Measurements from ENCODE around the gene FAM135A. TPM values are rescaled to one million over a fixed set of nuclear protein-coding genes. Genes with fewer than 3 reads are reported as not detected.
"Not testable (repeated sequence)": the region's sequence is repeated elsewhere in the genome, so short reads cannot be mapped to it uniquely, and the experiment has no call there.

FAM135A gene
- total and polyA plus RNA-seq, 2 experiments from 2014 or later: 35.2 to 68.7 TPM

- no peak for ATAC-seq
- Histone ChIP-seq H3K9me2 (ENCODE audit: insufficient read depth) (no peaks in the 10 kb centered on the region), H3K4me2 (no peak overlapping the region), H3F3A (replicated peaks; ENCODE audit: low read depth) (no peaks in the 10 kb centered on the region), H3K79me2 (replicated peaks; ENCODE audit: insufficient read depth) (no peaks in the 10 kb centered on the region), H3K27me3 (ENCODE audit: insufficient read depth) (no peaks in the 10 kb centered on the region), H3K36me3 (ENCODE audit: insufficient read depth) (no peaks in the 10 kb centered on the region), H3K27ac (ENCODE audit: low read depth) (no peak overlapping the region; the same call in 1 of the 2 replicates), H3K4me3 (no peak overlapping the region), H4K20me1 (replicated peaks; ENCODE audit: insufficient read depth) (no peaks in the 10 kb centered on the region), H3K4me1 (ENCODE audit: insufficient read depth) (no peaks in the 10 kb centered on the region), H2AFZ (no peak overlapping the region)
- no peak for DNase-seq (ENCODE audit: low spot score)
- TF ChIP-seq, protein P1, sequence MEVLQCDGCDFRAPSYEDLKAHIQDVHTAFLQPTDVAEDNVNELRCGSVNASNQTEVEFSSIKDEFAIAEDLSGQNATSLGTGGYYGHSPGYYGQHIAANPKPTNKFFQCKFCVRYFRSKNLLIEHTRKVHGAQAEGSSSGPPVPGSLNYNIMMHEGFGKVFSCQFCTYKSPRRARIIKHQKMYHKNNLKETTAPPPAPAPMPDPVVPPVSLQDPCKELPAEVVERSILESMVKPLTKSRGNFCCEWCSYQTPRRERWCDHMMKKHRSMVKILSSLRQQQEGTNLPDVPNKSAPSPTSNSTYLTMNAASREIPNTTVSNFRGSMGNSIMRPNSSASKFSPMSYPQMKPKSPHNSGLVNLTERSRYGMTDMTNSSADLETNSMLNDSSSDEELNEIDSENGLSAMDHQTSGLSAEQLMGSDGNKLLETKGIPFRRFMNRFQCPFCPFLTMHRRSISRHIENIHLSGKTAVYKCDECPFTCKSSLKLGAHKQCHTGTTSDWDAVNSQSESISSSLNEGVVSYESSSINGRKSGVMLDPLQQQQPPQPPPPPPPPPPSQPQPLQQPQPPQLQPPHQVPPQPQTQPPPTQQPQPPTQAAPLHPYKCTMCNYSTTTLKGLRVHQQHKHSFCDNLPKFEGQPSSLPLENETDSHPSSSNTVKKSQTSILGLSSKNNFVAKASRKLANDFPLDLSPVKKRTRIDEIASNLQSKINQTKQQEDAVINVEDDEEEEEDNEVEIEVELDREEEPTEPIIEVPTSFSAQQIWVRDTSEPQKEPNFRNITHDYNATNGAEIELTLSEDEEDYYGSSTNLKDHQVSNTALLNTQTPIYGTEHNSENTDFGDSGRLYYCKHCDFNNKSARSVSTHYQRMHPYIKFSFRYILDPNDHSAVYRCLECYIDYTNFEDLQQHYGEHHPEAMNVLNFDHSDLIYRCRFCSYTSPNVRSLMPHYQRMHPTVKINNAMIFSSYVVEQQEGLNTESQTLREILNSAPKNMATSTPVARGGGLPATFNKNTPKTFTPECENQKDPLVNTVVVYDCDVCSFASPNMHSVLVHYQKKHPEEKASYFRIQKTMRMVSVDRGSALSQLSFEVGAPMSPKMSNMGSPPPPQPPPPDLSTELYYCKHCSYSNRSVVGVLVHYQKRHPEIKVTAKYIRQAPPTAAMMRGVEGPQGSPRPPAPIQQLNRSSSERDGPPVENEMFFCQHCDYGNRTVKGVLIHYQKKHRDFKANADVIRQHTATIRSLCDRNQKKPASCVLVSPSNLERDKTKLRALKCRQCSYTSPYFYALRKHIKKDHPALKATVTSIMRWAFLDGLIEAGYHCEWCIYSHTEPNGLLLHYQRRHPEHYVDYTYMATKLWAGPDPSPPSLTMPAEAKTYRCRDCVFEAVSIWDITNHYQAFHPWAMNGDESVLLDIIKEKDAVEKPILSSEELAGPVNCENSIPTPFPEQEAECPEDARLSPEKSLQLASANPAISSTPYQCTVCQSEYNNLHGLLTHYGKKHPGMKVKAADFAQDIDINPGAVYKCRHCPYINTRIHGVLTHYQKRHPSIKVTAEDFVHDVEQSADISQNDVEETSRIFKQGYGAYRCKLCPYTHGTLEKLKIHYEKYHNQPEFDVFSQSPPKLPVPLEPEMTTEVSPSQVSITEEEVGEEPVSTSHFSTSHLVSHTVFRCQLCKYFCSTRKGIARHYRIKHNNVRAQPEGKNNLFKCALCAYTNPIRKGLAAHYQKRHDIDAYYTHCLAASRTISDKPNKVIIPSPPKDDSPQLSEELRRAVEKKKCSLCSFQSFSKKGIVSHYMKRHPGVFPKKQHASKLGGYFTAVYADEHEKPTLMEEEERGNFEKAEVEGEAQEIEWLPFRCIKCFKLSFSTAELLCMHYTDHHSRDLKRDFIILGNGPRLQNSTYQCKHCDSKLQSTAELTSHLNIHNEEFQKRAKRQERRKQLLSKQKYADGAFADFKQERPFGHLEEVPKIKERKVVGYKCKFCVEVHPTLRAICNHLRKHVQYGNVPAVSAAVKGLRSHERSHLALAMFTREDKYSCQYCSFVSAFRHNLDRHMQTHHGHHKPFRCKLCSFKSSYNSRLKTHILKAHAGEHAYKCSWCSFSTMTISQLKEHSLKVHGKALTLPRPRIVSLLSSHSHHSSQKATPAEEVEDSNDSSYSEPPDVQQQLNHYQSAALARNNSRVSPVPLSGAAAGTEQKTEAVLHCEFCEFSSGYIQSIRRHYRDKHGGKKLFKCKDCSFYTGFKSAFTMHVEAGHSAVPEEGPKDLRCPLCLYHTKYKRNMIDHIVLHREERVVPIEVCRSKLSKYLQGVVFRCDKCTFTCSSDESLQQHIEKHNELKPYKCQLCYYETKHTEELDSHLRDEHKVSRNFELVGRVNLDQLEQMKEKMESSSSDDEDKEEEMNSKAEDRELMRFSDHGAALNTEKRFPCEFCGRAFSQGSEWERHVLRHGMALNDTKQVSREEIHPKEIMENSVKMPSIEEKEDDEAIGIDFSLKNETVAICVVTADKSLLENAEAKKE (CRISPR knock-in tag; IDR thresholded peaks at IDR 0.05): no peak
- TF ChIP-seq JUNB (IDR thresholded peaks at IDR 0.05; ENCODE audit: unreplicated experiment) (no peak), POLR2AphosphoS5 (IDR thresholded peaks at IDR 0.05; ENCODE audit: low read depth) (no peak), EZH2phosphoT487 (IDR thresholded peaks at IDR 0.05; ENCODE audit: unreplicated experiment) (no peak)
- H3K36me3 Mint-ChIP-seq (ENCODE audit: low read depth): no peaks in the 10 kb centered on the region
- peaks cover 3% of the 10 kb centered on the region for H3K27me3 Mint-ChIP-seq (ENCODE audit: insufficient read depth, low read depth, poor library complexity)
- H3K27ac Mint-ChIP-seq: no peak overlapping the region
- no peaks in the 10 kb centered on the region for H3K9me3 Mint-ChIP-seq
- H3K4me1 Mint-ChIP-seq: no peaks in the 10 kb centered on the region
- H3K4me3 Mint-ChIP-seq: no peak overlapping the region
Observed at GRCh38 chr6:70557998-70558397, 144.7 kb downstream of the FAM135A start.

GRCh38 chr6:70562401-70562800 lies 149.1 kb downstream of the FAM135A start:
- H3K27ac Mint-ChIP-seq; H3K4me3 Mint-ChIP-seq; H3K36me3 ChIP-seq (ENCODE audit: insufficient read depth); H3K27ac ChIP-seq (ENCODE audit: low read depth); H3K27me3 ChIP-seq (ENCODE audit: insufficient read depth); H3K27me3 Mint-ChIP-seq (ENCODE audit: insufficient read depth, low read depth, poor library complexity); H4K20me1 ChIP-seq (replicated peaks; ENCODE audit: insufficient read depth); H3K9me2 ChIP-seq (ENCODE audit: insufficient read depth); ATAC-seq; H3F3A ChIP-seq (replicated peaks; ENCODE audit: low read depth); H2AFZ ChIP-seq; H3K4me1 ChIP-seq (ENCODE audit: insufficient read depth); H3K4me3 ChIP-seq; H3K36me3 Mint-ChIP-seq (ENCODE audit: low read depth); H3K9me3 Mint-ChIP-seq; H3K4me2 ChIP-seq; H3K79me2 ChIP-seq (replicated peaks; ENCODE audit: insufficient read depth); DNase-seq (ENCODE audit: low spot score): not testable (repeated sequence)
- H3K4me1 Mint-ChIP-seq: peaks cover 16% of the 10 kb centered on the region; the same call in 2 of the 3 replicates
